Keratinocyte (primary cell): ENCODE data around the gene RFX6. TPM values are rescaled to one million over a fixed set of nuclear protein-coding genes. Genes with fewer than 3 reads are reported as not detected.

ENCODE experiments used
- DNase-seq: peaks from one replicate; pipeline ENCODE4 v3.0.0-alpha.2; 2011; ENCODE audit warnings: low read depth, missing footprints, low spot score
- FAIRE-seq: peaks from 2 replicates; lab custom pipeline; 2011; peaks lifted over from hg19 to GRCh38; lab: Jason Lieb, UNC
- H2AFZ ChIP-seq: 2 replicates; pipeline ENCODE4 v1.6.0; 2012; ENCODE audit warnings: low read length, control low read depth, inconsistent platforms; ENCODE audit not compliant: control insufficient read depth
- H3K27ac ChIP-seq: 2 replicates; pipeline ENCODE4 v1.5.1; 2011; ENCODE audit warnings: low read length; ENCODE audit not compliant: control insufficient read depth, insufficient read depth
- H3K27me3 ChIP-seq: 3 replicates; pipeline ENCODE4 v1.6.0; 2011; ENCODE audit warnings: low read length; ENCODE audit not compliant: control insufficient read depth, insufficient read depth; ENCODE audit errors: extremely low read depth
- H3K36me3 ChIP-seq, 2 experiments: 2 replicates in 1 of 2; 3 replicates in 1 of 2; pipeline ENCODE4 v1.5.1; 2011; ENCODE audit warnings: low read length in 2 of 2, mild to moderate bottlenecking in 1 of 2; ENCODE audit not compliant: control insufficient read depth in 2 of 2, insufficient read depth in 2 of 2; ENCODE audit errors: extremely low read depth in 1 of 2
- H3K4me1 ChIP-seq: 3 replicates; pipeline ENCODE4 v1.5.1; 2011; ENCODE audit warnings: low read length; ENCODE audit not compliant: control insufficient read depth, insufficient read depth; ENCODE audit errors: extremely low read depth
- H3K4me2 ChIP-seq: 3 replicates; pipeline ENCODE4 v1.6.0; 2011; ENCODE audit warnings: low read depth, low read length; ENCODE audit not compliant: control insufficient read depth, insufficient read depth; ENCODE audit errors: extremely low read depth
- H3K4me3 ChIP-seq, 3 experiments: fragments of 200-600 bp in 1 of 3; sonication (generic) in 1 of 3; 2 replicates in 2 of 3; 3 replicates in 1 of 3; pipeline ENCODE4 v1.5.1; 2011 to 2016; ENCODE audit warnings: low read length in 3 of 3, mild to moderate bottlenecking in 3 of 3, control low read depth in 2 of 3, inconsistent platforms in 1 of 3, low read depth in 1 of 3, mixed read lengths in 1 of 3, mixed run types in 1 of 3, moderate library complexity in 1 of 3; ENCODE audit not compliant: control insufficient read depth in 2 of 3, insufficient read depth in 2 of 3; ENCODE audit errors: extremely low read depth in 1 of 3
- H3K79me2 ChIP-seq: 2 replicates; pipeline ENCODE4 v1.6.0; 2012; ENCODE audit warnings: low read length; ENCODE audit not compliant: control insufficient read depth, insufficient read depth
- H3K9ac ChIP-seq: 3 replicates; pipeline ENCODE4 v1.6.0; 2011; ENCODE audit warnings: low read length; ENCODE audit not compliant: control insufficient read depth, insufficient read depth; ENCODE audit errors: extremely low read depth
- H3K9me1 ChIP-seq: 3 replicates; pipeline ENCODE4 v1.6.0; 2011; ENCODE audit warnings: low read length; ENCODE audit not compliant: control insufficient read depth, insufficient read depth; ENCODE audit errors: extremely low read depth
- H3K9me3 ChIP-seq: 2 replicates; pipeline ENCODE4 v1.5.1; 2012; ENCODE audit warnings: low read depth, low read length; ENCODE audit not compliant: control insufficient read depth
- H4K20me1 ChIP-seq: 3 replicates; pipeline ENCODE4 v1.6.0; 2011; ENCODE audit warnings: low read length; ENCODE audit not compliant: control insufficient read depth, insufficient read depth; ENCODE audit errors: extremely low read depth
- CTCF ChIP-seq, 3 experiments: IDR thresholded peaks in 1 of 3; conservative IDR thresholded peaks in 1 of 3; optimal IDR thresholded peaks in 1 of 3; 2 replicates in 2 of 3; 3 replicates in 1 of 3; pipeline versions ENCODE3 to v1.5.1; 2011; ENCODE audit warnings: low read length in 3 of 3, mild to moderate bottlenecking in 3 of 3, moderate library complexity in 2 of 3, control low read depth in 1 of 3, inconsistent platforms in 1 of 3; ENCODE audit not compliant: insufficient read depth in 2 of 3; ENCODE audit errors: extremely low read depth in 1 of 3
- EZH2 ChIP-seq: IDR thresholded peaks from one replicate; pipeline ENCODE4 v1.6.1; 2012; ENCODE audit warnings: inconsistent platforms, mild to moderate bottlenecking, low read length, moderate library complexity
- dilution Hi-C: fragments of 300-500 bp; cut with MboI; formaldehyde crosslinking; loops from one replicate; pipeline ENCODE4 v1.7.0; 2020; ENCODE audit warnings: low sequenced_read_pairs; ENCODE audit not compliant: extremely low pct_ligation_motif_present
- polyA plus RNA-seq, 5 experiments: library from polyadenylated mRNA; depleted of rRNA in 3 of 5; stranded (reverse) in 3 of 5; stranded (forward) in 1 of 5; unstranded in 1 of 5; fragments of >200 nt; gene quantifications; 1 replicate in 1 of 5; 2 replicates in 3 of 5; 3 replicates in 1 of 5; pipeline versions ENCODE4 v1.2.1 to v1.2.3, GENCODE V29; 2011 to 2012; ENCODE audit warnings: missing spikeins in 2 of 5, low read depth in 1 of 5, low replicate concordance in 1 of 5

Gene RFX6
- polyA plus RNA-seq, 1 donor (not counting 4 experiments of a cell fraction or from before 2014, with no cell fraction given): not detected

GRCh38 chr6:116866281-116866871, 10.7 kb upstream of the RFX6 start:
- Histone ChIP-seq H3K27ac (no peak overlapping the region), H3K9ac (no peak overlapping the region), H3K4me3 (no peak overlapping the region), H4K20me1 (no peaks in the 10 kb centered on the region), H2AFZ (no peak overlapping the region), H3K9me3 (no peaks in the 10 kb centered on the region), H3K4me1 (no peaks in the 10 kb centered on the region), H3K36me3 (no peaks in the 10 kb centered on the region), H3K9me1 (no peaks in the 10 kb centered on the region), H3K27me3 (no peaks in the 10 kb centered on the region), H3K4me2 (no peak overlapping the region), H3K79me2 (no peaks in the 10 kb centered on the region)
- FAIRE-seq (no peak), DNase-seq (no peak)
- no peak for TF ChIP-seq CTCF (optimal IDR thresholded peaks at IDR 0.05 in 1 of 3, IDR thresholded peaks at IDR 0.05 in 1 of 3, conservative IDR thresholded peaks at IDR 0.05 in 1 of 3; ENCODE audit: extremely low read depth in 1 of 3, insufficient read depth in 2 of 3, low read length in 3 of 3)
- no peak for TF ChIP-seq EZH2
- dilution Hi-C loops: no loop called here

GRCh38 chr6:116872771-116873170, 4.3 kb upstream of the RFX6 start:
- no peak overlapping the region for H2AFZ ChIP-seq
- H3K27ac ChIP-seq: no peak overlapping the region
- H3K9ac ChIP-seq: no peak overlapping the region
- H3K79me2 ChIP-seq: no peaks in the 10 kb centered on the region
- DNase-seq (no peak), FAIRE-seq (no peak)
- no peak overlapping the region for H3K4me2 ChIP-seq
- dilution Hi-C loops: no loop called here
- H3K9me3 ChIP-seq: no peaks in the 10 kb centered on the region
- H4K20me1 ChIP-seq: no peaks in the 10 kb centered on the region
- no peaks in the 10 kb centered on the region for H3K4me1 ChIP-seq
- peaks cover 29% of the 10 kb centered on the region for H3K27me3 ChIP-seq
- H3K36me3 ChIP-seq: no peaks in the 10 kb centered on the region
- TF ChIP-seq CTCF (optimal IDR thresholded peaks at IDR 0.05 in 1 of 3, IDR thresholded peaks at IDR 0.05 in 1 of 3, conservative IDR thresholded peaks at IDR 0.05 in 1 of 3; ENCODE audit: extremely low read depth in 1 of 3, insufficient read depth in 2 of 3, low read length in 3 of 3): no peak
- no peak overlapping the region for H3K4me3 ChIP-seq
- no peaks in the 10 kb centered on the region for H3K9me1 ChIP-seq
